Measurements from ENCODE around the gene CNDP1.

CNDP1 gene

DNA sequence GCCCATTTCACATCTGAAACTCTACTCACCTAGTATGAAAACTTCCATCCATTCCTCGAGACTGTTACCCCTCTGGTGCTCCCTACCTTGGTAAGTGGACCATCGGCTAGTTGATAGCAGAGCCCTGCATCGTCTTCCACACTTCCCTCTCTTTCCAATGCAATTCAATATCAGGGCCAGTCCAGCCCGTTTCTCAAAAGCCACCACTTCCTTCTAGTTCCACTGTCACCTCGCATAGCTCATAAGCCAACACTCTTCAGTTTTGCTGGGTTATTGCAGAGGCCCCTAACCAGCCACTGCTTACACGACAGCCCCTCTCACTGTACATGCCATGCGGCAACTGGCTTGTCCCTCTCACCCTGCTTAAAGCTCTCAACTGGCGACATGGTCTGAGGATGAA, 53.1 kb downstream of the CNDP1 start:
- DNase-seq (ENCODE audit: low spot score): no peak

DNA sequence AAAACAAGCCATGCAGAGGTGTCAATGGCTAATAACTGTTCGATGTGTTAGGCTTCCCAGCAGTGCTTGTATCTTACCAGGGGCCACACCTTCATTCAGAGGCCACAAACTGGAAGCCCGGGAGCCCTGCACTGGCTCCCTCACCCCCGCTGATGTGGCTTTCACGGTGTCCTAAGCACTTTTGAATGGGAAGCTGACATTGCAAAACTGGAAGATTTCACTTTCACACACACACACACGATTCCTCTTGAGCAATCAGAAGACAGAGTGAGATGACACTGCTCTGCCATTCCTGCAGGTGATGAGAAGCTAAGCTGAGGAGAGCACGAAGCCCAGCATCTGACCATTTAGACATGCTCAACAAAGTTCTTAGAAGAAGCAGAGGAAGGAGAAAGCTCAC, 54.7 kb downstream of the CNDP1 start:
- DNase-seq (ENCODE audit: low spot score): no peak

DNA sequence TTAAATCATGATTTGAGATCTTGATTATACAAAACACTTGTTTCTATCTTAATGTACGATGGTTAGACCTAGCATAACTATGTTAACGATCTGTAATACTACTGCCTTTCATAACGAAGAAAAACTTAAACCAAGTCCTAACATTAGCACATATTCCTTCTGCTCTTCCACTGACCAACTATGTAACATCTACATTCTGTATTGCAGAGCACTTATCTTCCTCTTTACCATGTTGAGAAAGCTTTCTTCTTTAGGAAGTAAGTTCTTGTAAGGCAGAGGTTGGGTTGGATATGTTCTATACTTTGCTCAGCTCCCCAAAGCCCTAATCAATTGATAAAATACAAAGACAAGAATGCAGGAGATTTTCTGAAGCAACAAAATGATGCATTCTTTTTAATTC, 55.5 kb downstream of the CNDP1 start:
- no peak for DNase-seq (ENCODE audit: low spot score)

DNA sequence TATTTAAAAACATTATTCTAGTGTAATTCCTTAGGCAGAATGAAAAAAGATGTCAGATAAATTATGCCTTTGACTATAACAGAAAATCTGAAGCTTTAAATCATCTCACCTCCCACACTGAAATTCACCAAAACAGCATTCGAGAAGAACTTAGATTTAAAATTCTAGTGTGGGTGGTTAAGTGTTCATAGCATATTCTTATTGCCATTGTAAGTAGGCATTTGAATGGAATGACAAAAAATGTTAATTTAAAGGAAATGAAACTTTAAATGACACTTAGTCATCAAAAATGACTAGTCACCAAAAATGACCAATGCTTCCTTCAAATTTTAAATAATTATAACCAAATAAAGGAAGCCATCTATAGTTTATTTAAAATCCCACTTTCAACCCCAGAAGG, 56.4 kb downstream of the CNDP1 start:
- DNase-seq (ENCODE audit: low spot score): no peak

DNA sequence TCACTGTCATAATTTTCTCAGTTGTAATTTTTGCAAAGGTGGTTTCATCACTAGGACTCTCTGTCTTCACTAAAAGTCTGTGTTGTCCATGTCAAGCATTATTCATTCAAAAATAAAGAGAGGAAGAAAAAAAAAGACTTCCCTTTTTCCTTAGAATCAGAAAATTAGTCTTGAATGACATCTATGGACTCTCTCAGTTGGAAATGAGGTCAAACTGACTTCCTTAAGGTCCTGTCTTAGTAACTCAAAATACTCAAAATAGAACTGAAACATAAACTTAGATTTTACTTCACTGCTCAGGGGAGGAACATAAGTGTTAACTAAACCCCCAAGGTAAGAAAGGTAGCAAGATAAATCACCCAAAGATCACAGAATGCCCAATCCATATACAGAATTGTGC, 61.1 kb downstream of the CNDP1 start:
- DNase-seq (ENCODE audit: low spot score): no peak

DNA sequence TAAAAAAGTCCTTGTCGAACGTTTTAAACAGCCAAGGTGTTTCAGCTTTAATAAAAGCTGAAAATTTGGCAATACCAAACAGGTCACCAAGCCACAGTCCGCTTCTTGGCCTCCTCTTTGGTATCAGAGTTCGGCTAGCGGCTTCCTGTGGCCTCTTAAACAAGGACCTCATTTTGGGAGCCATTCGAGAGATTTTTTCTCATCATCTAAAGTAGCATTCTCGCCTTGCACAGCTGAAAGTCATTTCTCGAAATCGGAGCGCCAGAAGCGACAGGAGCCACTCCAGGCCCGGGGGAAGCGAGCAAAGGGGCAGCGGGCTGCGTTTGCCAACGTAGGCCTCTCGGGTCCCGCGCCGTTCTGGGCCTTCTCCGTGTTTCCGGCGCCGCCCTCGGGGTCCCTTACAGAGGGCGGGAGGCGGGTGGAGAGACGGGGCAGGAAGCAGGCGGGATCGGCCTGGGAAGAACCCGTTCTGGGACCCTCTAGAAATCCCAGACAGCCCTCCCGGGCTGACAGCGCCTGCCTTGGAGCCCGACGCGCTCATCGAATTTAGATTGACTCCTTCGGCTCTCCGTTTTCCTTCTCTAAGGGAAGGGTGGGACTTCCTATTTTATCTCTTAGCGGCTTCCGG, 62.8 kb downstream of the CNDP1 start:
- peak; percentile 52 for DNase-seq (ENCODE audit: low spot score)

DNA sequence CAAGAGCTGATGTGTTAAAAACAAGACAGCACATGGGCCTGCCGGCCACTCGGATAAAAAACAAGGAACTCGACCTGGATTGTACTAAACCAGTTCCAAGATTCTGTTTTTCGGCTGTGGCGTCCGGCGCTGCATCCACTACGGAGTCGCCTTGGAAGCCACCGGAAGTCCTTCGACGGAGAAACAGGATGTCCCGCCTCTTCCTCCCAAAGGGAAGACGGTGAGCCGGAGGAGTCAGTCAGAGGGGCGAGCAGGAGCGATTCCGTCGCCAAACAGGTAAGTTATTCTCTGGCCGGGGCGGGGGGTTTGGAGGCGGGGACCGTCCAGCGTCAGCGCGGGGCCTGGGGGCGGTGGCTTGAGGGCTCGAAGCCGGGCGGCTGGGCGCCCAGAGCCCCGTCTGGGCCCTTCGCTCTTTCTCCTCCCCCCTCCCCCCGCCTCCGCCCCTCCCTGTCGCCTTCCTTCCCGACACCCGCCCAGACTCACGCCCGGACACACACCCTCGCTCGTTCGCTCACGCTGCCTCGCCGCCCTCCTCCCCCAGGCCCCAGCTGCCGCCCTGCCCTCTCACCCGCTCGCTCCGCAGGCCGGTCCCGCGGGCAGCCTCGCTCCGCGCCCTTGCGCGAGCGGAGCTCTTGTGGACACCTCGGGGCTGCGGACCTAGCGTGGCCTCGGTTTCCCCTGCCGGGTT, 63.5 kb downstream of the CNDP1 start, which contains the start of gene ZNF407:
ZNF407 (plus strand) TSS at position 209 of the 688 bp plus-strand sequence. CDS start 33,150 bp downstream, outside the sequence.
- DNase-seq (ENCODE audit: low spot score): peak; percentile 91

DNA sequence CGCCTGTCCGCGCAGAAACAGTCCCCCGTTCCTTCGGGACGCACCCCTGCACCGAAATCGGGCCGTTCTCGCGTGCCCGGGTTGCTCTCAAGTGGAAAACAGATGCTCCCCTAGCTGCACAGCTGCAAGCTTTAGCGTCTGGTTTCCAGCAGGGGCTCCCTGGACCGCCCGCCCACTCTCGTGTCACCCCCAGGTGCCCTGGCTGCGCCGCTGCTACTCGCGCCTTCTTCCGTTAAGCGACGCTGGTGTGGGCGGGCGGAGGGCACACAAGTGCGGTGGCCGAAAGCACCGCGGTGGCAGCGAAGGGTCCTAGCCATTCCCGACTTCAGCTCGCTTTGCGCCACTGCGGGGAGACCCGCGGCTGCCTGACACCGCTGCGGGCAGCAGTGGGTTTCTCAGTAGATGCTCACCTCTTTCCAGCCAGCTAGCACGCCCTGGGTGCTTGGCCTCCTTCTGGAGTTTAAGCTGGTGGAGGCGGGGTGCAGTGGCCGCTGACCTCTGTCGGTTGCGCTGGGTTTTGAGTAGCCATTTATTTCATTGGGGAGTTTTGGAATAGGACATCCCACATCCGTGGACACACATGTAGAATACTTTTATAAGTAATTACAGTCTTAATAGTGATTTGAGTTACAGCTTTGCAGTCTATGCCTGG, 64.2 kb downstream of the CNDP1 start:
- DNase-seq (ENCODE audit: low spot score): peak; percentile 48

DNA sequence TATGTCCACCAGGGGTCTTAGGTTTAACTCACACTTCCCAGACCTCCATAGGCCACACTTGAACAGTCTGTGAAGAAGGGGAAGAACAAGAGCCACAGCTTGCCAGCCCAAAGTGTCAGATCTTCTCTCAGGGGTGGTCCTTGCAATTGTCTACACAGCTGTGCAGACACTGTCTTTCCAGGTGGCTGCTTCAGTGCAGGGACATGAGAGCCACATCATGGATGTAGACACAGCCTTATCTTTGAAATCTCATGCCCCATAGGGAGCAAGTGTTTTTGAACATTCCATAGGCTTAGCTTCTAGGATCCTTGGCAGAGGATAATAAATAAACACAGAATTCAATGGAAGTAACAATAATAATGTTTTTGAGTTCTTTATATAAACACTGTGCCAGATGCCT, 70.1 kb downstream of the CNDP1 start:
- no peak for DNase-seq (ENCODE audit: low spot score)

DNA sequence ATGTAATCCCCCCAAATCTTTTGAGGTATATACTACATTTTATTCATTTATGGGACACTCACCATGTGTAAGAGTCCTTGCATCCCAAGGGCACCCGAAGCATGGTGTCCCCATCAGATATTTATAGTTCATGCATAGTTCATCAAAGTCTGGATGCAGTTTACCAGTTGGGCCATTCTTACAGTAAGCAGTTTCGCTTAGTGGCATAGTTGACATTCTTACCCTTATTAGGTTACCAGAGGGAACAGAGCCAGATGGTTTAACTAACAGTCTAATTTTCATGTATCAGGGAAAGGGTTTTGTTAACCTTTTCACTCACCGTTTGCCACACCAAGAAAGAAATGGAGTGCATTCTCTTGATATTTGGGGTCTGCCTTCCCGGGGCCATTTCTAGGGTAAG, 70.5 kb downstream of the CNDP1 start:
- DNase-seq (ENCODE audit: low spot score): peak; percentile 58

DNA sequence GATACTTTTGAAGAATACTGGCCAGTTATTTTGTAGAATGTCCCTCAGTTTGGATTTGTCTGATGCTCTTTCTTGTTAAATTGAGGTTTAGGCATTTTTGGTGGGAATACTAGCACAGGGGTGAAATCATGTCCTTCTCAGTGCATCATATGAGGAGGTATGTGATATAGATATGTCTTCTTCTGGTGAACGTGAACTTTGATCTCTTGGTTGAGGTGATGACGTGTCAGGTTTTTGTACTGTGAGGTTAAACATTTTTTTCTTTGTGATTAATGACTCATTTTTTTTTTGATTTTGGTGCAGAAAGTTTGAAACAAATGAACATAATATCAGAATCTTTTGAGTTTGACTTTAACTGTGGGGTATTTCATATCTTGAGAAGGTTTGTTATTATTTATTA, 74.4 kb downstream of the CNDP1 start:
- DNase-seq (ENCODE audit: low spot score): no peak

DNA sequence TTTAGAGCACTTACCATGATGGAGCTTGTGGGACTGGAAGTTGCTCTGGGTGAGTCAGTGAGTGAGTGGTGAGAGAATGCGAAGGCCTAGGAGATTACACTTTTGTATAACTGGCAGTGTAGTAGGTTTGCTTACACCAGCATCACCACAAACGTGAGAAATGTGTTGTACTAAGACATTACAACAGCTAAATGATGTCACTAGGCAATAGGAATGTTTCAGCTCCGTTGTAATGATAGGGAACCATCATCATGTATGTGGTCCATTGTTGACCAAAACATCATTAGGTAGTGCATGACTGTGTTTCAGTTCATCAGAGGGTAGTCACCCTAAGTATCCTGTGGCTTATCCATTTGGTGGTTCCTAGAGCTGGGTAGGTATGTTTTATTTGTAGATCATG, 75.2 kb downstream of the CNDP1 start:
- DNase-seq (ENCODE audit: low spot score): peak; percentile 42

DNA sequence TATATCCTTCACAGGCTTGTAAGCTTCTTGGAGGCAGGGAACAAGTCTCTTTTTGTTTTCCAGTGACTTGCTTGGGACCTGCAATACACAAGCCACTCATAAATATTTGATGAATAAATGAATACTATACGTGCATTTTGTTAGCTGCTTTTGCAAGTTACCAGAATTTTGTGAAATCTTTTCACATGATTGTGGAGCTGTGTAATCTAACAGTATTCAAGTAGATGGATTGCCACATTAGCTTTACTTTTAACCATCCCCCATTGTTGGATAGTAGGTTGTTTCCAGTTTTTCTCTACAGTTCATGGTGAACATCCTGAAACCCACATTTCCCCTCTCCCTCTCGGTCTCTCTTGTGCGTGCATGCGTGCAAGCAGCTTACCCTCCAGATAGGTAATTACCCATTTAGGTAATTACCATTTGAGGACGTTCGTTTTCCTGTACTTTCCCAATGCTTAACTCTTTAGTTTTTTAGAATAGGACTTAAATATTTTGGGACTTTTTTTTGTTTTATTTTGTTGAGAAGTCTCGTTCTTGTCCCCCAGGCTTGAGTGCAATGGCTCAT, 75.8 kb downstream of the CNDP1 start:
- no peak for DNase-seq (ENCODE audit: low spot score)

DNA sequence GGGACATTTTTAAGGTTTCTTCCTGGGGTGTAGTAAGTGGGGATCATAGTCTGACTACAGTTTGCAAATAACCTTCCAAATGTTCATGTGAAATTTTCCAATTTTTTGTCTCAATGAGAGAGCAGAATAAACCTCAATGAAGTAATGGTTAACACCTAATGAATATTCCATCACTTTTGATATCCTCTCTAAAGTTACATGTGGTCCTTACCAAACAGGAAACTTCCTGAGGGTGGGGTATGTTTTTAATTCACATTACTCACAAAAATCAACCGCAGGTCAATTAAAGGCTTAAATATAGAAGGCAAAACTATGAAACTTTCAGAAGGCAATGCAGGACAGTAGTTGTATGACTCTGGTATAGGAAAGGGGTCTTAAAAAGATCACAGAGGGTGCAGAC, 76.6 kb downstream of the CNDP1 start:
- DNase-seq (ENCODE audit: low spot score): no peak

DNA sequence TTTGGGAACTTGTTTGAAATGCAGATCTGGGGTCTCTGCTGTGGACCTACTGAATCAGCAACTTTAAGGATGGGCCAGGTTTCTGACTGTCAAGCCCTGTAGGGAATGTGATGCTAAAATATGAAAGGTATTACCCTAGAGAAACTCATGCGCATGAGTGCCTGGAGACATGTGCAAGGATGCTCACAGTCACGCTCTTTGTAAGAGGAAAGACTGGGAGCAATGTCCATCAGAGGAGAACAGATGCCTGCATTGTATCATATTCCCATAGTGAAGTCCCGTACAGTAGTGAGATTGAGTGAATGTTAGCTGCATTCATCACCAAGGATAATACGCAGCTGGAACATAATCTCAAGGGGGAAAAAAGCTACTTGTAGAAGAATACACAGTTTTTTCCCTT, 77.5 kb downstream of the CNDP1 start:
- no peak for DNase-seq (ENCODE audit: low spot score)

DNA sequence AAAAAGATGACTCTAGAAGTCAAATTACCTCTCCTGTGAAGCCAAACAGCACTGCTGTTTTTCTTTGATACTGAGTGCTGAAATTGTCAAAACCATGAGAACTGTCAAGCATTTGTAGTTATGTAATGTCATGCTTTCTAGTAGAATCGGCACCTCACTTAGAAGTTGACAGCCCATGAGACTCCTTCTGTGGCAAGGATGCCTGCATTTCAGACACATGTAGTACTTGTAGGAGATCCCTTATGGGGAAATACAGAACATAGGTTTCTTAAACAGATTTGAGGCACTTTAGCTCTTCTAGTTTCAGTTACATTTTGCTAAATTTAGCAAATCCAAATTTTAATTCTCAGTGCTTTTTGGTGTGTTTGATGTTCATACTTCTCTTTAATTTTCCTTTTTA, 79.1 kb downstream of the CNDP1 start:
- no peak for DNase-seq (ENCODE audit: low spot score)

DNA sequence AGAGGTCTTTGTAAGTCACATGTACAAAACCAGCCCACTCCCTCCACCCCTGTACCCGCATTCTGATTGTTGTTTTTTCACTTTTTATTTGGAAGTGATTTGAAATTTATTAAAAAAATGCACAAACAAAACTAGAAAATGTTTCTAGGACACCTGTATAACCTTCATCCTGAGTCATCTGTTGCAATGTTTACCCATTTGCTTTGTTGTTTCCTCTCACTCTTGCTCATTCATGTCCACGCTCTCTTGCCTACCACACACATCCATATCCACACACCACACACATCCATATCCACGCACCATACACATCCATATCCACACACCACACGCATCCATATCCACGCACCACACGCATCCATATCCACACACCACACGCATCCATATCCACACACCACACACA, 82.2 kb downstream of the CNDP1 start:
- no peak for DNase-seq (ENCODE audit: low spot score)

DNA sequence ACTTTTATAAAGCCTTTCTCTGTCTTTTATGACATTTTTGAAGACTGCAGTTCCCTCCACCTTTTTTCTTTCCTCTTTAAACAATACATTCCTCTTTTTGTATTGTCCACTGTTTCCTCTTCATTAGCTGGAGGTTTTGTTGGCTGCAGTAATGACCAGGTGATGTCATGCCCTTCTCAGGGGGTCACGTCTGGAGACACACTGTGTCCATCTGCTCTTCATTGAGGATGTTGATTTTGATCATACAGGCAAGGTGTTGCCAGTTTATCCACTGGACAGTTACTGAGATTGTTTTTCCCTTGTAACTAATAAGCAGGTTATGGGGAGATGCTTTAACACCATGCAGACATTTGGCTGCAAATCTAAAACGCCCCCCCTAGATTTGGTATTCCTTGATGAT, 83.2 kb downstream of the CNDP1 start:
- no peak for DNase-seq (ENCODE audit: low spot score)

DNA sequence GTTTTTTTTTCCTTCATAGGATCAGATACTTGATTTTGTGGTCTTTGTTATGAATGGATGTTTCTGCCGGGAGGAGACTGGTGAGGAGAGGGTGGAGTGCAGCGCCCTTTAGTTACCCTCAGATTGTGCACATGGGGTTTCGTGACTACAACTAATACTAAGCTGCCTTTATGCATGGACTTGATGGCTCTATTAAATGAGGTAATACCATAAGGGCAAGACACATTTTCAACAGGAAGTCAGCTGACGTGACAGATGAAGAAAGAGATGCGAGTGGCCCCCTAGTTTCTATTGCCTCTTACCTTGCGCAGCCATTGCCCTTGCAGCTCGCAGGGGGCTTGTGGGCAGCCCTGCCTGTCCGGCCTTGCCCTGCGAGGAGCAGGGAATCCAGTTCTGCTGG, 87.8 kb downstream of the CNDP1 start:
- DNase-seq (ENCODE audit: low spot score): no peak

DNA sequence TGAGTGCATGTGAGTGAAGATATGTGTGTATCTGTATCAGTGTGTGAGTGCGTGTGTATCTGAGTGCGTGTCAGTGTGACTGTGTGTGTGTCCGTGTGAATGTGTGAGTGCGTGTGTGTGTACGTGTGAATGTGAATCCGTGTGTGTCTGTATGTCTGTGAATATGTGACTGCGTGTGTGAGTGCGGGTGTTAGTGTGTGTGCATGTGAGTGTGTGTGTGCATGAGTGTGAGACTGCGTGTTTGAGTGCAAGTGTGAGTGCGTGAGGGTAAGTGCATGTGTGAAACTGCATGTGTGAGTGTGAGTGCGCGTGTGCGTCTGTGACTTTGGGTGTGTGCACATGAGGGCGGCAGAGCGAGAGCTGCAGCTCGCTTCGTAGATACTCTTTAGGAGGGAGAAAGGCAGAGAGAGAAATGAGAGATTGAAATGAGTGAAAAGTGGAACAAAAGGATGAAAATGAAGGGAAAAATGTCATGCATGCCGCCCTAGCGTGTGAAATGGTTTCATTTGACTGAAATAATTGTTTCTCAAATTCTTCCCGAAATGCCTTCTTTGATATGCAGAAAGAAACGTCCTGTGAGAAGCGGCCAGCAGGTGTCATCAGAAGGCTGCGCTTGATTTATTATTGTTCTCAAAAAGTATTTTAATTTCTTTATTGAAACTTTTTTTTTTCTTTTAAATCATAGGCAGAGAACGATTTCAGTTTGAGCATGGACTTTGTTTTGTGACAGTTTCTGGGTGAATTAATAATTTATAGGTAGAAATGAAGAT, 88.9 kb downstream of the CNDP1 start:
- no peak for DNase-seq (ENCODE audit: low spot score)

DNA sequence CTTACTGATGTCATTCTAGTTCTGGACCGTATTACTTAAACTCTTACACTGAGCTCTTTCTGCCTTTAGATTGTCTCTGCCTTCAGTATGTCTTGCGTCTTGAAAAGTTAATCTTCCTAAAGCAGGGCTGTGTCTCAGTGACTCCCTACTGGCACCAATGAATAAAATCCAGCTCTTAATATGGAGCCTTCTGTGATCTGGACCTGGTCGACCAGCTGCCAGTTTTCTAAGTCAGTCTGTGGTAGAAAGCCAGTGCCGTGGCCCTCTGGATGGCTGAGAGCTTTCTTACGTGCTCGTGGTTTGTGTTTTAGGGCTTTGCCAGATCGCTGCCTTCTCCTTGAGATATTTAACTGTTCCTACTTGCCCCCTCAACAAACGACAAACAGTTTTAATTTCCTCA, 90.2 kb downstream of the CNDP1 start:
- DNase-seq (ENCODE audit: low spot score): no peak

DNA sequence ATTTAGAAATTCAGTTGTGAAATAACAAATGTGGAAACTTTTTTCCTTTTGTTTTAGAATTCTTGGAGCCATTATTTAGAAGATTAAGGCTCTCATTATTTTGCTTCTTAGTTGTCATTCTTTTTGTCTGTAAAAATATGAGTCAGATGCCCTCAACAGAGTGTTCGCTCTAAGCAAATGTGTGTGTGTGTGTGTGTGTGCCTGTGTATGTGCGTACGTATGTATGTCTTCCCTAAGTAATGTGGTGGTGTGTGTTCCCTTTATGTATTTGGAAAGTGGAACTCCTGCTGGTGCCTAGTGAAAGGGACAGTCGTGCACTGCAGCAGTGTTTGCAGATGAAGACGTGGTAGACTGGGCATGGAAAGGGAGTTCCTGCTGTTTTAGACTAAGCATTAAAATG, 90.9 kb downstream of the CNDP1 start:
- DNase-seq (ENCODE audit: low spot score): no peak
